Left renal pelvis (tissue), 4 donors: ENCODE measurements around the gene RNMT. TPM values are rescaled to one million over a fixed set of nuclear protein-coding genes. Genes with fewer than 3 reads are reported as not detected.

ENCODE experiments used
- DNase-seq, 4 donors: peaks; one replicate each; pipeline ENCODE4 v3.0.0-alpha.2; 2013; ENCODE audit warnings: low read depth in 4 of 4, low spot score in 3 of 4
- polyA plus RNA-seq, 4 donors: library from polyadenylated mRNA; unstranded; fragments of 120-200 nt; gene quantifications; one replicate each; pipeline ENCODE4 v1.2.1, GENCODE V29; 2013; ENCODE audit not compliant: insufficient read length in 4 of 4

Gene RNMT
- polyA plus RNA-seq, 4 donors: 43.6 to 60.4 (median 58.6) TPM

DNA sequence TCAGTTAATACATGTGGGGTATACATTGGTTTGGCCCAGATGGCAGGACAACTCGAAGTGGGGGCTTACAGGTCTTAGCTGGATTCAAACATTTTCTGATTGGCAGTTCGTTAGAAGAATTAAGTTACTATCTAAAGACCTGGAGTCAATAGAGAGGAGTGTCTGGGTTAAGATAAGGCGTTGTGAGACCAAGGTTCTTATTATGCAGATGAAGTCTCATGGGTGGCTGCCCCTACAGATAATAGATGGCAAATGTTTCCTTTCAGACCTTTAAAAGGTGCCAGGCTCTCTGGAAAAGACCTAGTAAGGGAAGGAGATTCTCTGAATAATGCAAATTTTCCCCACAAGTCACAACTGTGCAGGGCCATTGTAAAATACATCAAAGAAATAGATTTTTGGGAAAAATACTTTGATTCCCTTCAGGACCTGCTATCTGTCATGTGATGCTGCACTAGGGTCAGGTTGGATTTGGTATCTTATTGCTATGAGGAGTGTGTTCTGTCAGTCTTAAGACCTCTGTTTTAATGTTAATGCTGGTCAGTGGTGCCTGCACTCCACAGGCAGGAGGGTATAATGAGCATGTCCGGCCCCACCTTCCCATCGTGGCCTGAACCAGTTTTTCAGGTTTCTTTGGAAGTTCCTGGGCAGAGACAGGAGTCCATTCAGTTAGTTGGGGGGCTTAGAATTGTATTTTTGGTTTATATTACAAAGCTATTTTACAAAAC lies 83.2 kb downstream of the RNMT start:
- DNase-seq: peak in 1 of 4 donors; percentile 39

DNA sequence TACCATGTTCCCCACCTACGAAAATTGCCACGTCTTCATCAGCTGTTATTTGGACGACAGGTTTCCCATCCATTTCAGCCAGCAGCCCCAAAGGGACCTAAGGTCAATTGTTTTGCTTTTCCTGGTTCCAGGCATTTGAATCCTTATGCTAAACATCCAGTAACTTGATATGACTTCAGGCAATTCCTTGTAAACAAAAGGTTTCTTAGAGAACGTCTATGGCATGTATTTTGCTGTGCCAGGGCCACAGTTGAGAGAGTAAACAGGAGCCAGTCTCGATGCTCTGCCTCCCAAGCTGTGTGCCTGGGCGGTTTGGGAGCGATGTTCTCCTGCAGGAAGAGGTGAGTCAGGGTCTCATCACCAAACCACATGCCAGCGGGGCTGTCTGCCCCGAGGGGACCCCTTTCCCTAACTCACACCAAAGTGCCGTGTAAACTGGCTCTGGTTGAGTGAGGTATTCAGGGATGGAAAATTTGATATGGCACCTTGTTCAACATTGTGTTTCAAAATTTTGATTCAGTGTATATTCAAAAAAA lies 84.5 kb downstream of the RNMT start:
- no peak for DNase-seq

DNA sequence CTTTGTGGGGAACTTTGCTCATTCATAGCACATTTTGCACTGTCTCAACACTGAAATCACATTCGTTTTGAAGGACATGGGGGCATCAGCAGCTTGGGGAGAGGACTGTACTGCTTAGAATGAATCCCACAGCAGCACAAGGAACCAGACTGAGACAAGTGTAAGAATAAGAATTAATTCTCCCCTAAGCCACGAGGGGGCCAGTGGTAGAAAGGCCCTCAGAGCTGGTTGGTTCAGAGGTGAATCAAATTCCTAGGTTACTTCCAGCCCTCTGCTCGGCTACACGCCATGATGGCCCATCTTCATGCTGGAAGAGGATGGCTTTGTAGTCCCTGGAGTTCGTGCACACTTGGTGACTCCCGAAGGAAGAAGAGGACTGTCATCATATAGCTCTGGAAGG lies 85.5 kb downstream of the RNMT start:
- DNase-seq: no peak

DNA sequence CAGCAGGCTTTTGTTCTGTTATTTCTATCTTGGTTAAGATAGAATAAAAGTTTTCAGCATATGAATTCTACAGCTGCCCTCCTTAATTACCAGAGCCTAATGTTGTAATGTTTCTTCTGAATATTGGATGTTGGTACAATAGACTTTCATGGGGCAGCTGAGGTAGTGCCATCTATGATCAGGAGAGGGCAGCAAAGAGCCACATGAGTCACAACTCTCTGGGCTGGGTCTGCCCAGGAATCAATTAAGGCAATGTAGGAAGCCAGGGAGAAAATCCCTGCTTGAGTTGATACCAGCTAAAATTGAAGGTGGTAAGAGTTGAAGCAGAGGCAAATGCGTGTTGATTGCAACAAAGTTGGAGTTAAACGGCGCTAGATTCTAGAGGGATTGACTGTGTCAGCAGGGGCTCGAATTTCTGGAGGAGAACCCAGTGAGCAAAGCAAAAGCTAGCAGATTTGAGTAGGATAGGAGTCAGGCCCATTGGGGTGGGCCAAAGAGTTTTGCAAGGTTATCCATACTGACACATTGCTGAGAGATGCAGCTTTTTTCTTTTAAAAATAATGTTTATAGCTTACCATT lies 86.9 kb downstream of the RNMT start:
- peak in 2 of 4 donors; percentile 38 to 48 for DNase-seq

Other genes starting within 250 kb of the RNMT start
- gene FAM210A, start 115 bp upstream of the RNMT start, polyA plus RNA-seq: 10 to 100 TPM; 16.2 to 22.0 (median 20.0) TPM
- under 1 TPM in 3 of 4 donors, not detected in 1; 0.24 to 0.47 (median 0.27) TPM for gene MC5R, start 97.5 kb downstream of the RNMT start, polyA plus RNA-seq
- gene MC2R, start 188.9 kb downstream of the RNMT start, polyA plus RNA-seq: under 1 TPM in 1 of 4 donors, not detected in 3; 0.09 TPM